ENCODE results near the gene CCR5. TPM values are rescaled to one million over a fixed set of nuclear protein-coding genes. Genes with fewer than 3 reads are reported as not detected.

Gene CCR5
- total RNA-seq, 1 experiment from 2014 or later = not detected

DNA sequence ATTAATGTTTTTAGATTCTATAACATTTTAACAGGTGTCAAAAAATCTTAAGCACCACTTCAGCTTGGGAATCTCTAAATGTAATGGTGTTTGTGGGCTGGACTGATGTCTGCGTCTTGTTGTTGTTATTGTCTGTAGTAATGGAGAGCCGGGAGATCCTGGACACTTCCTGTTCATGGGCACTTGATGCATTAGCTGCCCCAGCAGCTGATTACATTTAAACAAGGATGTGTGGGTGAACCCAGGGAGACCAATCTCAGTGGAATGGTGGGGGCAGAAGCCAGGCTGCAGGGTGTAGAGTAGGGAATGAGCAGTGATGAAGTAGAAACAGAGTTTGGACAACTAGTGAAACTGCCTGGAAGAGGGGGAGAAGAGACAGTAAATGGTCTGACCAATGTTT lies 28.4 kb downstream of the CCR5 start:
- no peaks in the 10 kb centered on the region for H3K9me3 ChIP-seq (ENCODE audit: low read length)
- ChIA-PET CTCF (no interaction called here), POLR2A (ENCODE audit: unreplicated experiment) (no interaction called here)
- BruUV-seq (replicated peaks) = no TSS peak
- no peak for ATAC-seq
- H3K4me1 ChIP-seq (ENCODE audit: insufficient read depth, low read length) = peaks cover 12% of the 10 kb centered on the region; the same call in 1 of the 2 replicates
- no peak for DNase-seq
- TF ChIP-seq EZH2phosphoT487 (IDR thresholded peaks at IDR 0.05; ENCODE audit: borderline replicate concordance, low read length) (no peak), EZH2 (IDR thresholded peaks at IDR 0.05; ENCODE audit: low read length, unreplicated experiment) (no peak)
- TF ChIP-seq, protein P1, sequence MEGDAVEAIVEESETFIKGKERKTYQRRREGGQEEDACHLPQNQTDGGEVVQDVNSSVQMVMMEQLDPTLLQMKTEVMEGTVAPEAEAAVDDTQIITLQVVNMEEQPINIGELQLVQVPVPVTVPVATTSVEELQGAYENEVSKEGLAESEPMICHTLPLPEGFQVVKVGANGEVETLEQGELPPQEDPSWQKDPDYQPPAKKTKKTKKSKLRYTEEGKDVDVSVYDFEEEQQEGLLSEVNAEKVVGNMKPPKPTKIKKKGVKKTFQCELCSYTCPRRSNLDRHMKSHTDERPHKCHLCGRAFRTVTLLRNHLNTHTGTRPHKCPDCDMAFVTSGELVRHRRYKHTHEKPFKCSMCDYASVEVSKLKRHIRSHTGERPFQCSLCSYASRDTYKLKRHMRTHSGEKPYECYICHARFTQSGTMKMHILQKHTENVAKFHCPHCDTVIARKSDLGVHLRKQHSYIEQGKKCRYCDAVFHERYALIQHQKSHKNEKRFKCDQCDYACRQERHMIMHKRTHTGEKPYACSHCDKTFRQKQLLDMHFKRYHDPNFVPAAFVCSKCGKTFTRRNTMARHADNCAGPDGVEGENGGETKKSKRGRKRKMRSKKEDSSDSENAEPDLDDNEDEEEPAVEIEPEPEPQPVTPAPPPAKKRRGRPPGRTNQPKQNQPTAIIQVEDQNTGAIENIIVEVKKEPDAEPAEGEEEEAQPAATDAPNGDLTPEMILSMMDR (conservative IDR thresholded peaks at IDR 0.05; ENCODE audit: low read depth, low read length) = no peak
- no peak overlapping the region for H3K4me2 ChIP-seq (ENCODE audit: low read length)
- H3K4me3 ChIP-seq (ENCODE audit: low read length) = no peak overlapping the region
- no peak overlapping the region for H3K27ac ChIP-seq (ENCODE audit: low read length)
- no peaks in the 10 kb centered on the region for H3F3A ChIP-seq (ENCODE audit: low read length, unreplicated experiment)
- H3K27me3 ChIP-seq (ENCODE audit: low read length) = no peaks in the 10 kb centered on the region
- intact Hi-C loops (cut with micrococcal nuclease) = no loop called here
- H2AFZ ChIP-seq (ENCODE audit: low read length) = no peak overlapping the region
- H3K9me2 ChIP-seq (replicated peaks; ENCODE audit: low read length) = no peaks in the 10 kb centered on the region
- H3K79me2 ChIP-seq (ENCODE audit: low read length) = no peaks in the 10 kb centered on the region
- no peaks in the 10 kb centered on the region for H4K20me1 ChIP-seq (ENCODE audit: low read length)
- no peak overlapping the region for H3K9ac ChIP-seq (ENCODE audit: low read length)
- no peaks in the 10 kb centered on the region for H3K36me3 ChIP-seq (ENCODE audit: low read depth, low read length)

GRCh38 chr3:46399557-46399956 lies 28.8 kb downstream of the CCR5 start:
- TF ChIP-seq, protein P1 (conservative IDR thresholded peaks at IDR 0.05; ENCODE audit: low read depth, low read length) = no peak
- TF ChIP-seq EZH2 (IDR thresholded peaks at IDR 0.05; ENCODE audit: low read length, unreplicated experiment) = no peak
- Histone ChIP-seq H3K27me3 (ENCODE audit: low read length) (no peaks in the 10 kb centered on the region), H3K36me3 (ENCODE audit: low read depth, low read length) (no peaks in the 10 kb centered on the region), H2AFZ (ENCODE audit: low read length) (no peak overlapping the region), H3K4me3 (ENCODE audit: low read length) (no peak overlapping the region), H3K27ac (ENCODE audit: low read length) (no peak overlapping the region), H4K20me1 (ENCODE audit: low read length) (no peaks in the 10 kb centered on the region), H3F3A (ENCODE audit: low read length, unreplicated experiment) (no peaks in the 10 kb centered on the region), H3K4me2 (ENCODE audit: low read length) (no peak overlapping the region), H3K79me2 (ENCODE audit: low read length) (no peaks in the 10 kb centered on the region), H3K4me1 (ENCODE audit: insufficient read depth, low read length) (peaks cover 12% of the 10 kb centered on the region; the same call in 1 of the 2 replicates), H3K9me2 (replicated peaks; ENCODE audit: low read length) (no peaks in the 10 kb centered on the region), H3K9me3 (ENCODE audit: low read length) (no peaks in the 10 kb centered on the region), H3K9ac (ENCODE audit: low read length) (no peak overlapping the region)
- no TSS peak for BruUV-seq (replicated peaks)
- DNase-seq (no peak), ATAC-seq (no peak)
- ChIA-PET CTCF (no interaction called here), POLR2A (ENCODE audit: unreplicated experiment) (no interaction called here)
- intact Hi-C loops (cut with micrococcal nuclease) = no loop called here

DNA sequence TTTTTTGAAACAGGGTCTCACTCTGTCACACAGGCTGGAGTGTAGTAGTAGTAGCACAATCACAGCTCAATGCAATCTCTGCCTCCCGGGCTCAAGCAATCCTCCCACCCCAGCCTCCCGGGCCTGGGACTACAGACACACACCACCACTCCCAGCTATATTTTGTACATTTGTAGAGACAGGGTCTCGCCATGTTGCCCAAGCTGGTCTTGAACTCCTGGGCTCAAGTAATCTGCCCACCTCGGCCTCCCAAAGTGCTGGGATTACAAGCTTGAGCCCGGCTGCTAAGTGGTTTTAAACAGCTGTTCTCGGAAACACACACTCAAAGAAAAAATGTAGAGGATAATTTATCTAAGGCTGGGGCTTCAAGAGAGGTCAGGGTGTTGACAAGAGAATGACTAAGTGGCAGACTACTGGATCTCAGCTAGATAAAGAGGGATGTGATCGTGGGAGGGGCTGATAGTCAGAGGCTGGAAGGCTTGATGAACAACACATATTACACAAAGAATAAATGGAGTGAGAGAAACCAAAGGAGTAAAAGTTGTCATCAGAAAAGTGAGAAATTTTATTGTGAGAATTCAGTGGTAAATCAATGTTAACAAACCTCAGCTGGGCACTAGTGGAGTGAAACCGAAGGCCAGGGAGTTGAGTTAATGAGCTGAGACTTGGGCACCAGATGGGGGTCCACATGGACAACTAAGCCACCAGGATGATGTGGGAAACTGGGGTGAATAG lies 29.4 kb downstream of the CCR5 start:
- no peaks in the 10 kb centered on the region for H4K20me1 ChIP-seq (ENCODE audit: low read length)
- H3K27me3 ChIP-seq (ENCODE audit: low read length) = no peaks in the 10 kb centered on the region
- H3K4me1 ChIP-seq (ENCODE audit: insufficient read depth, low read length) = peaks cover 16% of the 10 kb centered on the region
- ATAC-seq (peak; percentile 48; the same call in 1 of the 2 replicates), DNase-seq (no peak)
- H3K9ac ChIP-seq (ENCODE audit: low read length) = no peak overlapping the region
- no peaks in the 10 kb centered on the region for H3K9me3 ChIP-seq (ENCODE audit: low read length)
- no peaks in the 10 kb centered on the region for H3K79me2 ChIP-seq (ENCODE audit: low read length)
- H3K9me2 ChIP-seq (replicated peaks; ENCODE audit: low read length) = no peaks in the 10 kb centered on the region
- H3K4me2 ChIP-seq (ENCODE audit: low read length) = no peak overlapping the region
- H2AFZ ChIP-seq (ENCODE audit: low read length) = no peak overlapping the region
- H3K27ac ChIP-seq (ENCODE audit: low read length) = no peak overlapping the region
- intact Hi-C loops (cut with micrococcal nuclease) = no loop called here
- H3K4me3 ChIP-seq (ENCODE audit: low read length) = no peak overlapping the region
- TF ChIP-seq EZH2phosphoT487 (IDR thresholded peaks at IDR 0.05; ENCODE audit: borderline replicate concordance, low read length) (no peak), EZH2 (IDR thresholded peaks at IDR 0.05; ENCODE audit: low read length, unreplicated experiment) (no peak)
- TF ChIP-seq, protein P1 (conservative IDR thresholded peaks at IDR 0.05; ENCODE audit: low read depth, low read length) = no peak
- ChIA-PET CTCF (no interaction called here), POLR2A (ENCODE audit: unreplicated experiment) (no interaction called here)
- no peaks in the 10 kb centered on the region for H3F3A ChIP-seq (ENCODE audit: low read length, unreplicated experiment)
- BruUV-seq (replicated peaks) = no TSS peak
- H3K36me3 ChIP-seq (ENCODE audit: low read depth, low read length) = no peaks in the 10 kb centered on the region
